Panc1 (cell line): ENCODE data around the gene SERP2. TPM values are rescaled to one million over a fixed set of nuclear protein-coding genes. Genes with fewer than 3 reads are reported as not detected.

Experiments
- ATAC-seq: fragments of 200-7000 bp; cut with Tn5 transposase; 2 replicates; pipeline ENCODE4 v1.9.1; 2020; ENCODE audit warnings: mild to moderate bottlenecking, moderate library complexity
- BruUV-seq: library from RNA; stranded (reverse); fragments of 400-500 nt; replicated peaks from 2 replicates; lab custom pipeline; 2021; lab: Mats Ljungman, UMichigan
- CTCF ChIA-PET: fragments of 300-600 bp; sonication (Branson Sonifier 250); formaldehyde crosslinking; loops from one replicate; lab custom pipeline; 2022; ENCODE audit warnings: antibody characterized with exemption; lab: Charles Lee
- POLR2A ChIA-PET: fragments of 300-600 bp; sonication (Branson Sonifier 250); formaldehyde crosslinking; loops from one replicate; lab custom pipeline; 2022; ENCODE audit warnings: antibody characterized with exemption; lab: Charles Lee
- DNase-seq: peaks from one replicate; pipeline ENCODE4 v3.0.0-alpha.2; 2010; ENCODE audit warnings: low read depth, low spot score
- H3K27ac ChIP-seq: 2 replicates; pipeline ENCODE4 v1.5.1; 2011; ENCODE audit warnings: mild to moderate bottlenecking, low read length, inconsistent platforms
- H3K27me3 ChIP-seq: fragments of 200-500 bp; sonication (Bioruptor generic); 2 replicates; pipeline ENCODE4 v1.6.0; 2014; ENCODE audit warnings: low read length, inconsistent platforms; ENCODE audit not compliant: control insufficient read depth, insufficient read depth
- H3K36me3 ChIP-seq: fragments of 200-500 bp; sonication (Bioruptor generic); 2 replicates; pipeline ENCODE4 v1.5.1; 2014; ENCODE audit warnings: inconsistent platforms, mild to moderate bottlenecking, low read length, moderate library complexity; ENCODE audit not compliant: control insufficient read depth, insufficient read depth
- H3K4me1 ChIP-seq: 2 replicates; pipeline ENCODE4 v1.5.1; 2011; ENCODE audit warnings: inconsistent platforms, mild to moderate bottlenecking, low read length, moderate library complexity; ENCODE audit not compliant: control insufficient read depth, insufficient read depth
- H3K4me3 ChIP-seq, 2 experiments: 2 replicates each; pipeline ENCODE4 v1.5.1; 2011 to 2012; ENCODE audit warnings: low read depth in 2 of 2, low read length in 2 of 2, mild to moderate bottlenecking in 2 of 2, inconsistent platforms in 1 of 2, moderate library complexity in 1 of 2
- H3K9me3 ChIP-seq: fragments of 200-500 bp; sonication (Bioruptor generic); 2 replicates; pipeline ENCODE4 v1.5.1; 2014; ENCODE audit warnings: low read depth, mild to moderate bottlenecking, inconsistent platforms, low read length, moderate library complexity; ENCODE audit not compliant: control insufficient read depth, insufficient read depth
- POLR2AphosphoS5 ChIP-seq: IDR thresholded peaks from 2 replicates; pipeline ENCODE4 v1.6.1; 2012; ENCODE audit warnings: mild to moderate bottlenecking, low read depth, low read length, moderate library complexity
- SIN3A ChIP-seq: IDR thresholded peaks from 2 replicates; pipeline ENCODE4 v1.6.1; 2012; ENCODE audit warnings: low read depth, mild to moderate bottlenecking, low read length, moderate library complexity, borderline replicate concordance; ENCODE audit not compliant: insufficient read depth
- TCF7L2 ChIP-seq: IDR thresholded peaks from 2 replicates; pipeline ENCODE4 v1.6.1; 2011; ENCODE audit warnings: mild to moderate bottlenecking, low read depth, low read length, inconsistent platforms
- in situ Hi-C: cut with HindIII; loops from 2 replicates; pipeline ENCODE4 v1.10.0; 2016; ENCODE audit warnings: low sequenced_read_pairs, low pct_unique_long_range_greater_than_20kb
- intact Hi-C: fragments of 100-400 bp; cut with micrococcal nuclease; formaldehyde crosslinking; loops from one replicate; pipeline ENCODE4 v1.10.0; 2022; ENCODE audit not compliant: unreplicated experiment
- total RNA-seq: library from RNA; stranded (reverse); gene quantifications from one replicate; pipeline ENCODE4 v1.2.1, GENCODE V29; 2021; ENCODE audit not compliant: unreplicated experiment
- TF ChIP-seq, protein P1 (sequence below), 2 experiments: IDR thresholded peaks; 2 replicates each; pipeline ENCODE4 v1.6.1; 2011 to 2012; ENCODE audit warnings: low read depth in 2 of 2, control low read depth in 1 of 2, low read length in 1 of 2, mild to moderate bottlenecking in 1 of 2, moderate library complexity in 1 of 2; ENCODE audit not compliant: insufficient read depth in 1 of 2
- TF ChIP-seq, protein P2 (sequence below): fragments of 450-650 bp; IDR thresholded peaks from 2 replicates; pipeline ENCODE4 v1.5.1; 2017; ENCODE audit warnings: mild to moderate bottlenecking

SERP2 gene
- total RNA-seq, 1 experiment from 2014 or later: 0.18 TPM

DNA sequence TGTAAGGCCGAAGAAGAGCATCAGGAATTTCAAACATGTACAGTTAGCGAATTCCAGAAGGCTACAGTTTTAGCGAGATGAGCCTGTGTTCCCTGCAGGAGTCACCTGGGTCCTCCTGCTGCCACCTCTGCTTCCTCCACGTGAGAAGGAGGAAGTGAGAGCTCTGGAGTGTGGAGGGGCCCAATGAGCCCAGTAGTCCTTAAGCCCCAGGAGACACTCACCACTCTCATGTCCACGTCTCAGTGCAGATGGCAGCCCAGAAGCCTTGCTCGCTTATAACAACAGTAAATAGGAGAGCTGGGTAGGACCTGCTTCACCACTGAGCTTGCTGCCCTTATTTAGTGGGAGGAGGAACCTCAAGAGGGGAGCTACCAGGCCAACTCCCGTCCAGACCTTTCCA, 44.3 kb downstream of the SERP2 start:
- in situ Hi-C loops: no loop called here
- BruUV-seq: no TSS peak
- Histone ChIP-seq H3K9me3 (no peaks in the 10 kb centered on the region), H3K27ac (no peak overlapping the region), H3K4me1 (no peaks in the 10 kb centered on the region), H3K36me3 (no peaks in the 10 kb centered on the region), H3K27me3 (no peaks in the 10 kb centered on the region), H3K4me3 (no peak overlapping the region)
- DNase-seq (no peak), ATAC-seq (no peak)
- POLR2A ChIA-PET: interaction anchor here (0.5 kb wide), 1 partner anchor 25 kb away, joined by 5 read pairs; no protein-coding TSS in a partner anchor
- intact Hi-C loops: no loop called here
- CTCF ChIA-PET: no interaction called here
- TF ChIP-seq TCF7L2 (no peak), POLR2AphosphoS5 (no peak)
- TF ChIP-seq, protein P1, sequence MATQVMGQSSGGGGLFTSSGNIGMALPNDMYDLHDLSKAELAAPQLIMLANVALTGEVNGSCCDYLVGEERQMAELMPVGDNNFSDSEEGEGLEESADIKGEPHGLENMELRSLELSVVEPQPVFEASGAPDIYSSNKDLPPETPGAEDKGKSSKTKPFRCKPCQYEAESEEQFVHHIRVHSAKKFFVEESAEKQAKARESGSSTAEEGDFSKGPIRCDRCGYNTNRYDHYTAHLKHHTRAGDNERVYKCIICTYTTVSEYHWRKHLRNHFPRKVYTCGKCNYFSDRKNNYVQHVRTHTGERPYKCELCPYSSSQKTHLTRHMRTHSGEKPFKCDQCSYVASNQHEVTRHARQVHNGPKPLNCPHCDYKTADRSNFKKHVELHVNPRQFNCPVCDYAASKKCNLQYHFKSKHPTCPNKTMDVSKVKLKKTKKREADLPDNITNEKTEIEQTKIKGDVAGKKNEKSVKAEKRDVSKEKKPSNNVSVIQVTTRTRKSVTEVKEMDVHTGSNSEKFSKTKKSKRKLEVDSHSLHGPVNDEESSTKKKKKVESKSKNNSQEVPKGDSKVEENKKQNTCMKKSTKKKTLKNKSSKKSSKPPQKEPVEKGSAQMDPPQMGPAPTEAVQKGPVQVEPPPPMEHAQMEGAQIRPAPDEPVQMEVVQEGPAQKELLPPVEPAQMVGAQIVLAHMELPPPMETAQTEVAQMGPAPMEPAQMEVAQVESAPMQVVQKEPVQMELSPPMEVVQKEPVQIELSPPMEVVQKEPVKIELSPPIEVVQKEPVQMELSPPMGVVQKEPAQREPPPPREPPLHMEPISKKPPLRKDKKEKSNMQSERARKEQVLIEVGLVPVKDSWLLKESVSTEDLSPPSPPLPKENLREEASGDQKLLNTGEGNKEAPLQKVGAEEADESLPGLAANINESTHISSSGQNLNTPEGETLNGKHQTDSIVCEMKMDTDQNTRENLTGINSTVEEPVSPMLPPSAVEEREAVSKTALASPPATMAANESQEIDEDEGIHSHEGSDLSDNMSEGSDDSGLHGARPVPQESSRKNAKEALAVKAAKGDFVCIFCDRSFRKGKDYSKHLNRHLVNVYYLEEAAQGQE (IDR thresholded peaks at IDR 0.05; ENCODE audit: insufficient read depth in 1 of 2, low read depth in 2 of 2, low read length in 1 of 2): no peak

DNA sequence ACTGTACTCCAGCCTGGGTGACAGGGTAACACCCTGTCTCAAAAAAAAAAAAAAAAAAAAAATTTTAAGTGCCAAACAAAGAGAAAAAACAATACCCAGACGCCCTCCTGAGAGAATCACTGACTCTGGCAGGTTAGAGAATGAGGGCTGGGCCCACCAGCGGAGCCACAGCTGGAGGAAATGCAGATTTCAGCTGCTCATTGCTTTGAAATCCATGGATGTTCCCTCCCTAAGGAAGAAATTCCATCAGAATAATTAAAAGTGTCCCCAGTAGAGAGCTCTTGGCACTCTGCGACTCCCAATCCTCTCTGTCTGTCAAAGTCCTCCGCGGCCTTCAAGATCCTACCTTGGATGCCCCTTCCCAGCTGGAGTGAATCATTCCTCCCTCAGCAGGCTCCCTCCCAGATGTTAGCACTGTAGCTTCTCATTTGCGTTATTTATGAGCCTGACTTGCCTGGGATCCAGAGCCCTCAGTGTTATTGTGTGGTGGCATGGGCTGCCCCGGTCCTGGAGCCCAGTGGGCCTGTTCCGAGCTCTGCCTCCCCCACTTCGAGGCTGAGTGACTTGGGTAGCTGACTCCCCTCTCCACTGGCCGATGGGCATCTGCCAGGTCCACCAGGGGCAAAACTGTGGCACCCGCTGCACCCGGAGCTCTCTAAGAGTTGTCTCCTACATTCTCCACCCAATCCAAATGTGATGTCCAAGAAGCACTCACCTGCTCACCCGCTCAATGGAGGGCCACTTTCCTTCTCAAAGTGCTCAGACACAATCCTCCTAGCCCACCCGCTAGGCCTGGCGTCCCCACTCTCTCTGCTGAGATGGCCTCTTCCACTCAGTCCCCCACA, 47.0 kb downstream of the SERP2 start:
- BruUV-seq: no TSS peak
- in situ Hi-C loops: no loop called here
- H3K4me3 ChIP-seq: no peak overlapping the region
- H3K9me3 ChIP-seq: no peaks in the 10 kb centered on the region
- no peak overlapping the region for H3K27ac ChIP-seq
- intact Hi-C loops: no loop called here
- TF ChIP-seq, protein P1 (IDR thresholded peaks at IDR 0.05; ENCODE audit: insufficient read depth in 1 of 2, low read depth in 2 of 2, low read length in 1 of 2): no peak
- TF ChIP-seq POLR2AphosphoS5 (no peak), TCF7L2 (no peak), SIN3A (no peak)
- TF ChIP-seq, protein P2, sequence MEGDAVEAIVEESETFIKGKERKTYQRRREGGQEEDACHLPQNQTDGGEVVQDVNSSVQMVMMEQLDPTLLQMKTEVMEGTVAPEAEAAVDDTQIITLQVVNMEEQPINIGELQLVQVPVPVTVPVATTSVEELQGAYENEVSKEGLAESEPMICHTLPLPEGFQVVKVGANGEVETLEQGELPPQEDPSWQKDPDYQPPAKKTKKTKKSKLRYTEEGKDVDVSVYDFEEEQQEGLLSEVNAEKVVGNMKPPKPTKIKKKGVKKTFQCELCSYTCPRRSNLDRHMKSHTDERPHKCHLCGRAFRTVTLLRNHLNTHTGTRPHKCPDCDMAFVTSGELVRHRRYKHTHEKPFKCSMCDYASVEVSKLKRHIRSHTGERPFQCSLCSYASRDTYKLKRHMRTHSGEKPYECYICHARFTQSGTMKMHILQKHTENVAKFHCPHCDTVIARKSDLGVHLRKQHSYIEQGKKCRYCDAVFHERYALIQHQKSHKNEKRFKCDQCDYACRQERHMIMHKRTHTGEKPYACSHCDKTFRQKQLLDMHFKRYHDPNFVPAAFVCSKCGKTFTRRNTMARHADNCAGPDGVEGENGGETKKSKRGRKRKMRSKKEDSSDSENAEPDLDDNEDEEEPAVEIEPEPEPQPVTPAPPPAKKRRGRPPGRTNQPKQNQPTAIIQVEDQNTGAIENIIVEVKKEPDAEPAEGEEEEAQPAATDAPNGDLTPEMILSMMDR: no peak
- no peaks in the 10 kb centered on the region for H3K36me3 ChIP-seq
- ATAC-seq (no peak), DNase-seq (no peak)
- ChIA-PET CTCF (interaction anchor here (0.6 to 0.9 kb wide), 2 partner anchors 15 to 372 kb away, joined by 3 to 6 read pairs; no protein-coding TSS in a partner anchor), POLR2A (no interaction called here)
- H3K27me3 ChIP-seq: no peaks in the 10 kb centered on the region
- H3K4me1 ChIP-seq: no peaks in the 10 kb centered on the region
